Activated naive CD4-positive, alpha-beta T cell treated with anti-CD3 and anti-CD28 coated beads, Interleukin-2, amount 10 ng/mL, durations not matched to agents 7 days and 5 days (primary cell): ENCODE results near the gene RARS2.

Source experiments
- CTCF ChIA-PET: fragments of 350-600 bp; sonication (Branson Sonifier 250); formaldehyde crosslinking; loops from one replicate; lab custom pipeline; 2021; ENCODE audit warnings: antibody characterized with exemption; lab: Charles Lee
- DNase-seq: peaks from one replicate; pipeline ENCODE4 v3.0.0-alpha.2; 2020
- H3K27ac Mint-ChIP-seq: one replicate; pipeline ENCODE4 v1.8.0; 2021; ENCODE audit warnings: mild to moderate bottlenecking, moderate library complexity, mixed read lengths
- H3K27me3 Mint-ChIP-seq: one replicate; pipeline ENCODE4 v1.8.0; 2021; ENCODE audit warnings: mild to moderate bottlenecking, mixed read lengths
- H3K36me3 Mint-ChIP-seq: one replicate; pipeline ENCODE4 v1.8.0; 2021; ENCODE audit warnings: mixed read lengths
- H3K4me1 Mint-ChIP-seq: one replicate; pipeline ENCODE4 v1.8.0; 2021; ENCODE audit warnings: mixed read lengths
- H3K4me3 Mint-ChIP-seq: one replicate; pipeline ENCODE4 v1.8.0; 2021; ENCODE audit warnings: mild to moderate bottlenecking, moderate library complexity, mixed read lengths
- H3K9me3 Mint-ChIP-seq: one replicate; pipeline ENCODE4 v1.8.0; 2021; ENCODE audit warnings: mixed read lengths

Gene RARS2

GRCh38 chr6:87590990-87591389 lies 1.2 kb upstream of the RARS2 start:
- no peak for DNase-seq
- Mint-ChIP-seq H3K9me3 (peaks cover 3% of the 10 kb centered on the region), H3K36me3 (peaks cover 34% of the 10 kb centered on the region), H3K4me1 (peaks cover 51% of the 10 kb centered on the region), H3K27ac (no peak overlapping the region), H3K27me3 (no peaks in the 10 kb centered on the region), H3K4me3 (peak overlapping the region; percentile 94)
- CTCF ChIA-PET, result no interaction called here

- Mint-ChIP-seq H3K27ac (peak overlapping the region; percentile 90), H3K9me3 (peaks cover 3% of the 10 kb centered on the region), H3K27me3 (no peaks in the 10 kb centered on the region), H3K36me3 (peaks cover 34% of the 10 kb centered on the region), H3K4me1 (peaks cover 55% of the 10 kb centered on the region), H3K4me3 (peak overlapping the region; percentile 94)
- no peak for DNase-seq
- CTCF ChIA-PET, result no interaction called here
These were observed 662 bp upstream of the RARS2 start for GRCh38 chr6:87590417-87590880.

GRCh38 chr6:87588756-87589407 lies 905 bp downstream of the RARS2 start:
- CTCF ChIA-PET, result interaction anchor here (0.6 to 1.4 kb wide), 3 partner anchors 10 to 68 kb away, joined by 3 read pairs; no protein-coding TSS in a partner anchor
- peak overlapping the region; percentile 90 for H3K27ac Mint-ChIP-seq
- peaks cover 57% of the 10 kb centered on the region for H3K4me1 Mint-ChIP-seq
- peaks cover 3% of the 10 kb centered on the region for H3K9me3 Mint-ChIP-seq
- no peak for DNase-seq
- peaks cover 31% of the 10 kb centered on the region for H3K36me3 Mint-ChIP-seq
- H3K27me3 Mint-ChIP-seq, result no peaks in the 10 kb centered on the region
- peak overlapping the region; percentile 94 for H3K4me3 Mint-ChIP-seq

GRCh38 chr6:87586371-87587077 lies 3.3 kb downstream of the RARS2 start:
- H3K4me1 Mint-ChIP-seq, result peaks cover 51% of the 10 kb centered on the region
- CTCF ChIA-PET, result interaction anchor here (0.5 kb wide), 1 partner anchor 89 kb away, joined by 3 read pairs; no protein-coding TSS in a partner anchor
- no peak for DNase-seq
- no peak overlapping the region for H3K27ac Mint-ChIP-seq
- no peak overlapping the region for H3K4me3 Mint-ChIP-seq
- H3K36me3 Mint-ChIP-seq, result peaks cover 35% of the 10 kb centered on the region
- H3K27me3 Mint-ChIP-seq, result no peaks in the 10 kb centered on the region
- H3K9me3 Mint-ChIP-seq, result peaks cover 3% of the 10 kb centered on the region

- no peak overlapping the region for H3K4me3 Mint-ChIP-seq
- peaks cover 30% of the 10 kb centered on the region for H3K4me1 Mint-ChIP-seq
- H3K9me3 Mint-ChIP-seq, result peaks cover 3% of the 10 kb centered on the region
- no peaks in the 10 kb centered on the region for H3K27me3 Mint-ChIP-seq
- peak overlapping the region; percentile 19 for H3K27ac Mint-ChIP-seq
- DNase-seq, result no peak
- CTCF ChIA-PET, result interaction anchor here (0.6 kb wide), 1 partner anchor 795 kb away, joined by 4 read pairs; no protein-coding TSS in a partner anchor
- H3K36me3 Mint-ChIP-seq, result peaks cover 43% of the 10 kb centered on the region
These were observed 6.0 kb downstream of the RARS2 start for GRCh38 chr6:87583822-87584221.

- no peak overlapping the region for H3K4me3 Mint-ChIP-seq
- CTCF ChIA-PET, result no interaction called here
- H3K27me3 Mint-ChIP-seq, result no peaks in the 10 kb centered on the region
- peaks cover 30% of the 10 kb centered on the region for H3K36me3 Mint-ChIP-seq
- peaks cover 7% of the 10 kb centered on the region for H3K9me3 Mint-ChIP-seq
- peaks cover 34% of the 10 kb centered on the region for H3K4me1 Mint-ChIP-seq
- no peak overlapping the region for H3K27ac Mint-ChIP-seq
- DNase-seq, result no peak
These were observed 14.4 kb downstream of the RARS2 start for GRCh38 chr6:87575423-87575822.

- Mint-ChIP-seq H3K27ac (peak overlapping the region; percentile 12), H3K36me3 (peaks cover 25% of the 10 kb centered on the region), H3K4me1 (peaks cover 34% of the 10 kb centered on the region), H3K27me3 (no peaks in the 10 kb centered on the region), H3K9me3 (peaks cover 7% of the 10 kb centered on the region), H3K4me3 (no peak overlapping the region)
- CTCF ChIA-PET, result no interaction called here
- DNase-seq, result no peak
These were observed 15.5 kb downstream of the RARS2 start for GRCh38 chr6:87574237-87574804.

GRCh38 chr6:87573307-87574024 lies 16.3 kb downstream of the RARS2 start:
- Mint-ChIP-seq H3K36me3 (peaks cover 27% of the 10 kb centered on the region), H3K9me3 (peaks cover 7% of the 10 kb centered on the region), H3K4me3 (no peak overlapping the region), H3K4me1 (peaks cover 34% of the 10 kb centered on the region), H3K27me3 (no peaks in the 10 kb centered on the region), H3K27ac (peak overlapping the region; percentile 43)
- DNase-seq, result no peak
- CTCF ChIA-PET, result no interaction called here

GRCh38 chr6:87572883-87573282 lies 16.9 kb downstream of the RARS2 start:
- CTCF ChIA-PET, result no interaction called here
- Mint-ChIP-seq H3K36me3 (peaks cover 29% of the 10 kb centered on the region), H3K9me3 (peaks cover 7% of the 10 kb centered on the region), H3K4me1 (peaks cover 34% of the 10 kb centered on the region), H3K27me3 (no peaks in the 10 kb centered on the region), H3K4me3 (no peak overlapping the region), H3K27ac (no peak overlapping the region)
- DNase-seq, result no peak

GRCh38 chr6:87572021-87572420 lies 17.8 kb downstream of the RARS2 start:
- H3K9me3 Mint-ChIP-seq, result peaks cover 7% of the 10 kb centered on the region
- H3K4me3 Mint-ChIP-seq, result no peak overlapping the region
- no peak for DNase-seq
- H3K4me1 Mint-ChIP-seq, result peaks cover 33% of the 10 kb centered on the region
- CTCF ChIA-PET, result interaction anchor here (0.8 kb wide), 1 partner anchor 65 kb away, joined by 4 read pairs; no protein-coding TSS in a partner anchor
- H3K27ac Mint-ChIP-seq, result no peak overlapping the region
- H3K27me3 Mint-ChIP-seq, result no peaks in the 10 kb centered on the region
- H3K36me3 Mint-ChIP-seq, result peaks cover 28% of the 10 kb centered on the region

- Mint-ChIP-seq H3K36me3 (peaks cover 27% of the 10 kb centered on the region), H3K9me3 (no peaks in the 10 kb centered on the region), H3K4me3 (no peak overlapping the region), H3K27ac (no peak overlapping the region), H3K4me1 (no peaks in the 10 kb centered on the region), H3K27me3 (no peaks in the 10 kb centered on the region)
- DNase-seq, result no peak
- CTCF ChIA-PET, result no interaction called here
These were observed 28.8 kb downstream of the RARS2 start for GRCh38 chr6:87561017-87561416.

GRCh38 chr6:87558446-87558845 lies 31.3 kb downstream of the RARS2 start:
- CTCF ChIA-PET, result no interaction called here
- no peak for DNase-seq

GRCh38 chr6:87555506-87555905 lies 34.3 kb downstream of the RARS2 start:
- Mint-ChIP-seq H3K27me3 (no peaks in the 10 kb centered on the region), H3K4me1 (no peaks in the 10 kb centered on the region), H3K27ac (no peak overlapping the region), H3K36me3 (peaks cover 29% of the 10 kb centered on the region), H3K9me3 (no peaks in the 10 kb centered on the region), H3K4me3 (no peak overlapping the region)
- DNase-seq, result no peak
- CTCF ChIA-PET, result no interaction called here

More at GRCh38 chr6:87558446-87558845, 31.3 kb downstream of the RARS2 start:
- H3K27ac Mint-ChIP-seq, result no peak overlapping the region
- no peaks in the 10 kb centered on the region for H3K27me3 Mint-ChIP-seq
- no peaks in the 10 kb centered on the region for H3K9me3 Mint-ChIP-seq
- no peak overlapping the region for H3K4me3 Mint-ChIP-seq
- no peaks in the 10 kb centered on the region for H3K4me1 Mint-ChIP-seq
- peaks cover 30% of the 10 kb centered on the region for H3K36me3 Mint-ChIP-seq
